GM21825 (cell line): ENCODE results near the gene SORCS2.

ENCODE experiments used
- ATAC-seq: cut with Tn5 transposase; IDR thresholded peaks from one replicate; pipeline ENCODE4 v1.9.1; 2021; ENCODE audit warnings: mild to moderate bottlenecking, moderate library complexity; ENCODE audit not compliant: unreplicated experiment

Gene SORCS2

GRCh38 chr4:7192252-7193029 is at the start of gene SORCS2:
Gene SORCS2, plus strand, starts transcription at chr4:7192538.
- no peak for ATAC-seq

GRCh38 chr4:7144374-7145290 is 47.7 kb upstream of the SORCS2 start:
- ATAC-seq = no peak

- ATAC-seq = no peak
These were observed 46.9 kb upstream of the SORCS2 start for GRCh38 chr4:7145291-7145934.

- no peak for ATAC-seq
These were observed 46.1 kb upstream of the SORCS2 start for GRCh38 chr4:7146059-7146785.

GRCh38 chr4:7146786-7147115 is 45.6 kb upstream of the SORCS2 start:
- ATAC-seq = no peak

- ATAC-seq = no peak
These were observed 45.1 kb upstream of the SORCS2 start for GRCh38 chr4:7147261-7147660.

GRCh38 chr4:7147661-7148310 is 44.6 kb upstream of the SORCS2 start:
- no peak for ATAC-seq

GRCh38 chr4:7148337-7148736 is 44.0 kb upstream of the SORCS2 start:
- no peak for ATAC-seq

- no peak for ATAC-seq
These were observed 42.2 kb upstream of the SORCS2 start for GRCh38 chr4:7150036-7150635.

- ATAC-seq = no peak
These were observed 40.6 kb upstream of the SORCS2 start for GRCh38 chr4:7151668-7152227.

GRCh38 chr4:7153711-7154110 is 38.6 kb upstream of the SORCS2 start:
- ATAC-seq = no peak

GRCh38 chr4:7154351-7154981 is 37.9 kb upstream of the SORCS2 start:
- ATAC-seq = no peak

GRCh38 chr4:7155590-7156071 is 36.7 kb upstream of the SORCS2 start:
- no peak for ATAC-seq

GRCh38 chr4:7156328-7156727 is 36.0 kb upstream of the SORCS2 start:
- no peak for ATAC-seq

- ATAC-seq = no peak
These were observed 35.4 kb upstream of the SORCS2 start for GRCh38 chr4:7156761-7157488.

GRCh38 chr4:7157666-7158065 is 34.7 kb upstream of the SORCS2 start:
- no peak for ATAC-seq

- no peak for ATAC-seq
These were observed 34.1 kb upstream of the SORCS2 start for GRCh38 chr4:7158081-7158750.

- no peak for ATAC-seq
These were observed 33.3 kb upstream of the SORCS2 start for GRCh38 chr4:7158991-7159390.
